ENCODE results near the gene ERC2. TPM values are rescaled to one million over a fixed set of nuclear protein-coding genes. Genes with fewer than 3 reads are reported as not detected.

ERC2 gene
- total RNA-seq, 6 donors from 2014 or later, result 0.67 to 14.7 (median 1.3) TPM

GRCh38 chr3:56125358-56126005 is 342.8 kb downstream of the ERC2 start:
- DNase-seq (no peak), ATAC-seq (ENCODE audit: low FRiP score in 2 of 2) (peak in 1 of 2 donors; percentile 91)
- no peaks in the 10 kb centered on the region for H3K4me1 ChIP-seq
- no peak for TF ChIP-seq CTCF (IDR thresholded peaks at IDR 0.05)
- TF ChIP-seq EP300 (IDR thresholded peaks at IDR 0.05), result no peak
- no peak for TF ChIP-seq POLR2A (IDR thresholded peaks at IDR 0.05)
- no peak for TF ChIP-seq POLR2AphosphoS5 (IDR thresholded peaks at IDR 0.05)
- H3K4me3 ChIP-seq, result no peak overlapping the region
- H3K27ac ChIP-seq, result no peak overlapping the region
- H3K27me3 ChIP-seq, result no peaks in the 10 kb centered on the region
- H3K9me3 ChIP-seq, result no peaks in the 10 kb centered on the region
- H3K36me3 ChIP-seq, result no peaks in the 10 kb centered on the region
- 60 to 64% methylated on average over 5 of the region's 5 CpGs for WGBS, 2 donors

- Histone ChIP-seq H3K4me1 (no peaks in the 10 kb centered on the region), H3K4me3 (no peak overlapping the region), H3K27ac (no peak overlapping the region), H3K27me3 (no peaks in the 10 kb centered on the region), H3K36me3 (no peaks in the 10 kb centered on the region), H3K9me3 (no peaks in the 10 kb centered on the region)
- no peak for TF ChIP-seq POLR2AphosphoS5 (IDR thresholded peaks at IDR 0.05)
- no peak for TF ChIP-seq EP300 (IDR thresholded peaks at IDR 0.05)
- no peak for TF ChIP-seq POLR2A (IDR thresholded peaks at IDR 0.05)
- 82 to 95% methylated on average over 1 of the region's 1 CpG for WGBS, 2 donors
- ATAC-seq (ENCODE audit: low FRiP score in 2 of 2) (no peak), DNase-seq (no peak)
These were observed 343.7 kb downstream of the ERC2 start for GRCh38 chr3:56124546-56124945.

- TF ChIP-seq POLR2A (IDR thresholded peaks at IDR 0.05) (no peak), CTCF (IDR thresholded peaks at IDR 0.05) (no peak), EP300 (IDR thresholded peaks at IDR 0.05) (no peak), POLR2AphosphoS5 (IDR thresholded peaks at IDR 0.05) (no peak)
- Histone ChIP-seq H3K9me3 (no peaks in the 10 kb centered on the region), H3K27ac (no peak overlapping the region), H3K4me1 (no peaks in the 10 kb centered on the region), H3K4me3 (no peak overlapping the region), H3K36me3 (no peaks in the 10 kb centered on the region), H3K27me3 (no peaks in the 10 kb centered on the region)
- WGBS, 2 donors, result 78 to 80% methylated on average over 3 of the region's 3 CpGs
- DNase-seq (no peak), ATAC-seq (ENCODE audit: low FRiP score in 2 of 2) (no peak)
These were observed 344.8 kb downstream of the ERC2 start for GRCh38 chr3:56123487-56123886.

GRCh38 chr3:56122911-56123310 is 345.4 kb downstream of the ERC2 start:
- 79 to 85% methylated on average over 2 of the region's 2 CpGs for WGBS, 2 donors
- H3K4me1 ChIP-seq, result no peaks in the 10 kb centered on the region
- no peaks in the 10 kb centered on the region for H3K9me3 ChIP-seq
- no peaks in the 10 kb centered on the region for H3K27me3 ChIP-seq
- TF ChIP-seq EP300 (IDR thresholded peaks at IDR 0.05) (no peak), POLR2AphosphoS5 (IDR thresholded peaks at IDR 0.05) (no peak), POLR2A (IDR thresholded peaks at IDR 0.05) (no peak), CTCF (IDR thresholded peaks at IDR 0.05) (no peak)
- H3K36me3 ChIP-seq, result no peaks in the 10 kb centered on the region
- H3K27ac ChIP-seq, result no peak overlapping the region
- no peak for DNase-seq
- ATAC-seq (ENCODE audit: low FRiP score in 2 of 2), result no peak
- no peak overlapping the region for H3K4me3 ChIP-seq

GRCh38 chr3:56121716-56122115 is 346.6 kb downstream of the ERC2 start:
- no peaks in the 10 kb centered on the region for H3K27me3 ChIP-seq
- no peak overlapping the region for H3K27ac ChIP-seq
- 57 to 75% methylated on average over 2 of the region's 2 CpGs for WGBS, 2 donors
- no peaks in the 10 kb centered on the region for H3K9me3 ChIP-seq
- no peak overlapping the region for H3K4me3 ChIP-seq
- H3K36me3 ChIP-seq, result no peaks in the 10 kb centered on the region
- TF ChIP-seq POLR2AphosphoS5 (IDR thresholded peaks at IDR 0.05), result no peak
- no peak for TF ChIP-seq POLR2A (IDR thresholded peaks at IDR 0.05)
- no peak for TF ChIP-seq EP300 (IDR thresholded peaks at IDR 0.05)
- TF ChIP-seq CTCF (IDR thresholded peaks at IDR 0.05), result no peak
- ATAC-seq (ENCODE audit: low FRiP score in 2 of 2), result no peak
- no peaks in the 10 kb centered on the region for H3K4me1 ChIP-seq
- DNase-seq, result no peak

Measured in upper lobe of left lung (tissue), 6 donors.